Umbilical cord (tissue), 2 donors: ENCODE results near the gene LRRC10. TPM values are rescaled to one million over a fixed set of nuclear protein-coding genes. Genes with fewer than 3 reads are reported as not detected.

Experiments used
- DNase-seq: peaks from one replicate; pipeline ENCODE4 v3.0.0-alpha.2; 2015; ENCODE audit warnings: low spot score
- total RNA-seq: library from RNA; depleted of rRNA; stranded (reverse); fragments of >200 nt; gene quantifications from one replicate; pipeline ENCODE4 v1.2.3, GENCODE V29; 2014; ENCODE audit warnings: low replicate concordance; ENCODE audit not compliant: insufficient read depth

The LRRC10 gene
- total RNA-seq, 1 donor from 2014 or later, result 0.24 TPM

DNA sequence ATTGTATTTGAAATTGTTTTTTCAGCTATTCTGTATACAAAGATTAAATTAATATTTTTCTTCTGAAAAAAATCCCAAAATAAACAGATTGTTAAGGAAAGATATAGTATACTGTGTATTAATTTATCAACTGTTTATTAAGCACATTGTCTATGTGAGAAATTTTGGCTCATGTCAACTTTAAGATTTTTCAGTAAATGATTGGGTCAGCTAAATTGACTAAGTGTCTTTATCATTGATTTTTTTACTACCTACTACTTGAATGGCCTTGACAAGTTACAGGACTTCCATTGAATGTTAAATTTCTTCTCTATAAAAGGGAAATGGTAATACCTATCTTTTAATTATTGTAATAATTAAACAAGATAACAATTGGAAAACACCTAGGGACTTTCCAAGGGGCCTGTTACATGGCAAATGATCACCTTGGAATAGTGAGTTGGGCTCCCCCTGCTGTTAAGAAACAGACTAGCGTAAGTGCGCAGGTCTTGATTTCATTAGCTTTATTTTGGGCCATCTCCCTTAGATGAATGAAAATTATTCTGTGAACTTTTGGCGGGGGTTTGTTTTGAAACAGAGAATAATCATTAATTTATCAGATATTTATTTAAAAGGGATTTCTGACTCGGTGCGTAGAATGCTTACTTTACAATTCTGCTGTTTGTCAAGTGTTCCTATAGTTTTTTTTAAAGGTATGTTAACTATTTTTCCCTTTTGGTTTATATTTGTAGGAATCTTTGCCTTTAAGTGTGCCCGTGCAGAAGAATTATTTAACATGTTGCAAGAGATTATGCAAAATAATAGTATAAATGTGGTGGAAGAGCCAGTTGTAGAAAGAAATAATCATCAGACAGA, 39.9 kb downstream of the LRRC10 start:
- peak; percentile 47 for DNase-seq

DNA sequence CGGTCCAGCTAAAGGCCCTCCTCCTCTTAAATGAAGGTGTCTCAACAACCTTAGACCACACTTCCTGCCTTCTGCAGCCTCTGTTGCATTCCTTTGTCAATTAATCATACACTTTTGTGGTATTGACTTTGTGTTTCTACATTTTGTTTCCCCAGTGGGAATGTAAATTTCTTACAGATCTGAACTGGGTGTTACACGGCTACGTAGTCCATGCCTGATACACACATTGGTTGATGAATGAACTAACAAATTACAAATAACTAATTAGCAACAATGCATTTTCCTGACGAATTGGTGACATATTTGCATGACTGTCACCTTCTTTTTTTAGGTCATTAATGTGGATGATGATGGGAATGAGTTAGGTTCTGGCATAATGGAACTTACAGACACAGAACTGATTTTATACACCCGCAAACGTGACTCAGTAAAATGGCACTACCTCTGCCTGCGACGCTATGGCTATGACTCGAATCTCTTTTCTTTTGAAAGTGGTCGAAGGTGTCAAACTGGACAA, 40.6 kb downstream of the LRRC10 start:
- DNase-seq, result no peak

DNA sequence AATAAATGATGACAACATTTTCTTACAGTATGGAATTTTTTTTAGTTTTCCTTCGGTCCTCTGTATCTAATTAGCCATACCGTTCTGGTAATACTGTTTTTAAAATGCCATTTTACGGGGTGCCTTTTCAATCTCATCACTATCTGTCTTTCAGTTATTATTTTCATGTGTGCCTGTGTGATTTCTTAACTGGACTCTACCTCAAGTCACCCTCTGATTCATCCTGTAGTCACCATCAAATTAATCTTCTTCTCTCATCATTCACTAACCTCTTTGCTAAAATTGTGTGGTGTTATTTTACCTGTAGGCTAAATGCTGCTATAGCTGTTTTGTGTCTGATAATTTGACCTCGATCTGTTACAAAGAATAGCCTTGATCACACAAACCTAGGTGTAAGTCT, 41.5 kb downstream of the LRRC10 start:
- DNase-seq, result no peak

GRCh38 chr12:69566603-69567002, 44.1 kb downstream of the LRRC10 start:
- no peak for DNase-seq

DNA sequence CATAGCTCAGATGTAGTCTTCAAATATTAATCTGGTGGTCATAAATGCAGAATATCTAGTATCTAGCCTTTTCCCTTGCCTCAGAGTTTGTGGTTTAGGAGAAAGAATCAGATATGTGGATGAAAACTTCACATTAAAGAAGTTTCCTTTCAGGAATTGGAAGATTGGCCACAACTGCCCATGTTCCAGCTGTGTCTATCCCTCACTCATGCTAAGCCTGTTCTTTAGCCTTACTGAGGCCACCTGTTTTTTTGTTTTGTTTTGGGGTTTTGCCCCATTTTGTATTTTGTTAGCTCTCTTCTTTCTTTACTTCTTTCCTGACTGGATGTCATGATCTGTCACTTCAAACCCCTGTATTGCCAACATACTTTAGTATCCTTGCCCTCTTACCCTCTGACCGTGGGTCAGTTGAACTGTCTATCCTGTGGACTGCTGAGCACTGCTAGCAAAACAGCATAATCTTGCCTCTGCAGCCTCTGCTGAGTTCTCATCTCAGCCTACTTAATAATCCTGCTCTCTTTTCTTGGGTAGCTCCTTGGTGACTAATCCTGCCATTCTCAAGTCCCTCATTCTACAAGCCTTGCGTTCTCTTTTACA, 47.4 kb downstream of the LRRC10 start:
- no peak for DNase-seq

Other genes with a start within 250 kb of the LRRC10 start
- gene FRS2, start 140.5 kb downstream of the LRRC10 start, total RNA-seq, result 84.0 TPM
- 142 TPM for gene CCT2, start 25.4 kb downstream of the LRRC10 start, total RNA-seq
- gene BEST3, start 88.4 kb upstream of the LRRC10 start, total RNA-seq, result 3.9 TPM
- 30.6 TPM for gene RAB3IP, start 128.0 kb upstream of the LRRC10 start, total RNA-seq
- 0.48 TPM for gene MYRFL, start 214.3 kb upstream of the LRRC10 start, total RNA-seq